ENCODE results near the gene ITGAX.
"Not testable (repeated sequence)": the region's sequence is repeated elsewhere in the genome, so short reads cannot be mapped to it uniquely, and the experiment has no call there.

Gene ITGAX

GRCh38 chr16:31332544-31332943, 22.4 kb upstream of the ITGAX start:
- TF ChIP-seq GATA1 (IDR thresholded peaks at IDR 0.05; ENCODE audit: low read depth, low read length) (no peak), POLR2A (IDR thresholded peaks at IDR 0.05; ENCODE audit: low read length) (no peak)
- no peak for DNase-seq

GRCh38 chr16:31333686-31334649, 21.0 kb upstream of the ITGAX start:
- no peak for TF ChIP-seq GATA1 (IDR thresholded peaks at IDR 0.05; ENCODE audit: low read depth, low read length)
- TF ChIP-seq POLR2A (IDR thresholded peaks at IDR 0.05; ENCODE audit: low read length) = no peak

DNA sequence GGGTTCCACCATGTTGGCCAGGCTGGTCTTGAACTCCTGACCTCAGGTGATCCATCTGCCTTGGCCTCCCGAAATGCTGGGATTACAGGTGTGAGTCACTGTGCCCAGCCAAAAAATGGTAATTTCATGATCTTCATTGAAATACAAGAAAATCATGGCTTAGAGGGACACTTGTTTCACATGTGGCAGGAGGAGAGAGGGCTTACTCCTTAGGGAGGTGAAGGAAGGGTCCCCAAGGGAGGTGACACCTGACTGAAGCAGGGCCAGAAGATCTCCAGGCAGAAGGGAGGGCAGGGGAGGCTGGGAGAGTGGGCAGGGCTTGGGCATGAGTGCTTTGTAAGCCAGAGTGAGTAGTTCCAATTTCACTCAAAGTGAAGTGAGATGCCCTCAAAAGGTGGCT, 20.0 kb upstream of the ITGAX start:
- TF ChIP-seq POLR2A (IDR thresholded peaks at IDR 0.05; ENCODE audit: low read length) (no peak), GATA1 (IDR thresholded peaks at IDR 0.05; ENCODE audit: low read depth, low read length) (no peak)
- DNase-seq = no peak

More at GRCh38 chr16:31333686-31334649, 21.0 kb upstream of the ITGAX start:
- DNase-seq = peak in 1 of 2 experiments; percentile 40

GRCh38 chr16:31335431-31335830, 19.5 kb upstream of the ITGAX start:
- no peak for DNase-seq
- TF ChIP-seq POLR2A (IDR thresholded peaks at IDR 0.05; ENCODE audit: low read length) (no peak), GATA1 (IDR thresholded peaks at IDR 0.05; ENCODE audit: low read depth, low read length) (no peak)

DNA sequence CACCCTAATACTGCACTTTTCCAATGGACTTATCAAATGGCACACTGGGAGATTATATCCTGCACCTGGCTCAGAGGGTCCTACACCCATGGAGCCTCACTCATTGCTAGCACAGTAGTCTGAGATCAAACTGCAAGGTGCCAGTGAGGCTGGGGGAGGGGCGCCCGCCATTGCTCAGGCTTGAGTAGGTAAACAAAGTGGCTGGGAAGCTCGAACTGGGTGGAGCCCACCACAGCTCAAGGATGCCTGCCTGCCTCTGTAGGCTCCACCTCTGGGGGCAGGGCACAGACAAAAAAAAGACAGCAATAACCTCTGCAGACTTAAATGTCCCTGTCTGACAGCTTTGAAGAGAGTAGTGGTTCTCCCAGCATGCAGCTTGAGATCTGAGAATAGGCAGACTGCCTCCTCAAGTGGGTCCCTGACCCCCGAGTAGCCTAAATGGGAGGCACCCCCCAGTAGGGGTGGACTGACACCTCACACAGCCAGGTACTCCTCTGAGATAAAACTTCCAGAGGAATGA, 16.8 kb upstream of the ITGAX start:
- DNase-seq = not testable (repeated sequence)

DNA sequence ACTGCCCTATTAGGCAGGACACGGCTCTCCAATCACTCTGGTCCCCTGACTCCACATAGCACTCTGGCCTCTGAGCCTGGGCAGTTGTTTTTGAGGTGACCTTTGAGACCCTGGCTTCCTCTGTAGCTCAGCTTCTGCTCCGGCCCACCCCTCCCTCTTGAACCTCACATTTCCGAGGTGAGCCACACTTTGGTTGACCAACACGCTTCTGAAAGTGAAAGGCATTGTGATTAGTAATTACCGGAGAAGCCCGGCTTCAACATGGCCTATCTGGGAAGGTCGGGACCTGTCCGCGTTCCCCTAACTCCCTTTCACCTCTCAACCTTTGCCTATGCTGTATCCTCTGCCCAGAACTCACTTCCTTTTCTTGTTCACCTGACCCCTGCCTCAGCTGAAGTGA, 10.3 kb upstream of the ITGAX start:
- no peak for DNase-seq
- TF ChIP-seq POLR2A (IDR thresholded peaks at IDR 0.05; ENCODE audit: low read length) (no peak), GATA1 (IDR thresholded peaks at IDR 0.05; ENCODE audit: low read depth, low read length) (no peak)

GRCh38 chr16:31347445-31347844, 7.5 kb upstream of the ITGAX start:
- TF ChIP-seq POLR2A (IDR thresholded peaks at IDR 0.05; ENCODE audit: low read length) = no peak
- no peak for TF ChIP-seq GATA1 (IDR thresholded peaks at IDR 0.05; ENCODE audit: low read depth, low read length)
- DNase-seq = peak in 1 of 2 experiments; percentile 25

GRCh38 chr16:31348579-31348978, 6.4 kb upstream of the ITGAX start:
- no peak for DNase-seq
- TF ChIP-seq GATA1 (IDR thresholded peaks at IDR 0.05; ENCODE audit: low read depth, low read length) (no peak), POLR2A (IDR thresholded peaks at IDR 0.05; ENCODE audit: low read length) (no peak)

DNA sequence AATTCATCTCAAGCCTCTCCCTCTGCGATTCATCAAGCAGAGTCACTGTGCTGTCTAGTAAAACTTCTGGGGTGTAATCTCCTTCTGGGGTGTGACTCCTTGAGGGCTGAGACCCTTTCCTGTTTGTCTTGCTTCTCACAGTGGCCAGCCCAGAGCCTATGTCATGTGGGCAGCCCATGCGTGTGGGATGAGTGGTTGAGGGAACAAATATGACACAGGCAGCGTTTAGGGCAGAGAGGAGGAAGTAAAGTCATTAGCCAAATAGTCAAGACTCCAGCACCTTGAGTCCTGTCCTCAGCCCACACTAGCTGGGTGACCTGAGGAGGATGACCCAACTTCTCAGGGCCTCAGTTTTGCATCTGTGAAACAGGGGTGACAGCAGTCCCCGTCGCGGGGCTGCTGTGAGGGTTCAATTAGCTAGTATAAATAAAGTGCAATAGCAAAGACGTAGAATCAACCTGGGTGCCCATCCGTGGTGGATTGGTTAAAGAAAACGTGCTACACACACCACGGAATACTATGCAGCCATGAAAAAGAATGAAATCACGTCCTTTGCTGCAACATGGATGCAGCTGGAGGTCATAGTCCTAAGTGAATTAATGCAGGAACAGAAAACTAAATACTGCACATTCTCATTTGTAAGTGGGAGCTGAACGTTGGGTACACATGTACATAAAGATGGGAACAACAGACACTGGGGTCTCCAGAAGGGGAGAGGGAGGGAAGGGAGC, 4.5 kb upstream of the ITGAX start:
- TF ChIP-seq POLR2A (IDR thresholded peaks at IDR 0.05; ENCODE audit: low read length) (no peak), GATA1 (IDR thresholded peaks at IDR 0.05; ENCODE audit: low read depth, low read length) (no peak)
- no peak for DNase-seq

DNA sequence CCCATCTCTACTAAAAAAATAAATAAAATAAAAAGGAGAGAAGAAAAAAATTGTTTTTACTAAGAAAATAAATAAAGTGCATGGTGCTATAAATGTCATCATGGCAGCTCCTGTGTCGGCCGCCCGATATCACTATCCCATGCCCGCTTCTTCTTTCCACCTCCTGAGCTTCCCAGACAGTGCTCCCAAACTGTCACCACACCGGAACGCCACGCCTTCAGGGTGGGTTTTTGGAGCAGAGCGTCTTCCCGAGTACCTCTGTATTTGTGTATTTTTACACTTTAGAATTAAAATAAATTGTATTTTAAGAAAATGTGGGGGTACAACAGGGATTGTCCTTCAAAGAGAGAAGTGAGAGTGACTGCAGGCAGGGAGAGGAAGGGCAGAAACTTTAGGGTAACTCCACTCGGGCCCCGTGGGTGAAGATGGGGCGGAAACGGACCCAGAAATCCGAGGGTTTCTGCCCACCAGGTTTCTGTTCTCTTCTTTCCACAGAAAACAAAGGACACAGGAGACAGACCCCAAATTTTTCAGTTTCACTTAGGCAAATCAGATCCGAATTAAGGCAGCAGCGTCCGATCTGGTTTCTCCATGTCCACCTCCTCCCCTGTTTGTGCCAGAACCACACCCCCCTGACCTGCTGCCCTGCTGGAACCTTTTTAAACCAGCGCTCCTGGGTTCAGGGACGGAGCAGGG, 3.6 kb upstream of the ITGAX start:
- no peak for TF ChIP-seq GATA1 (IDR thresholded peaks at IDR 0.05; ENCODE audit: low read depth, low read length)
- no peak for TF ChIP-seq POLR2A (IDR thresholded peaks at IDR 0.05; ENCODE audit: low read length)
- no peak for DNase-seq

GRCh38 chr16:31351942-31352325, 3.0 kb upstream of the ITGAX start:
- TF ChIP-seq POLR2A (IDR thresholded peaks at IDR 0.05; ENCODE audit: low read length) (no peak), GATA1 (IDR thresholded peaks at IDR 0.05; ENCODE audit: low read depth, low read length) (no peak)
- DNase-seq = no peak

GRCh38 chr16:31352376-31353115, 2.4 kb upstream of the ITGAX start:
- TF ChIP-seq POLR2A (IDR thresholded peaks at IDR 0.05; ENCODE audit: low read length) (no peak), GATA1 (IDR thresholded peaks at IDR 0.05; ENCODE audit: low read depth, low read length) (no peak)
- DNase-seq = no peak

DNA sequence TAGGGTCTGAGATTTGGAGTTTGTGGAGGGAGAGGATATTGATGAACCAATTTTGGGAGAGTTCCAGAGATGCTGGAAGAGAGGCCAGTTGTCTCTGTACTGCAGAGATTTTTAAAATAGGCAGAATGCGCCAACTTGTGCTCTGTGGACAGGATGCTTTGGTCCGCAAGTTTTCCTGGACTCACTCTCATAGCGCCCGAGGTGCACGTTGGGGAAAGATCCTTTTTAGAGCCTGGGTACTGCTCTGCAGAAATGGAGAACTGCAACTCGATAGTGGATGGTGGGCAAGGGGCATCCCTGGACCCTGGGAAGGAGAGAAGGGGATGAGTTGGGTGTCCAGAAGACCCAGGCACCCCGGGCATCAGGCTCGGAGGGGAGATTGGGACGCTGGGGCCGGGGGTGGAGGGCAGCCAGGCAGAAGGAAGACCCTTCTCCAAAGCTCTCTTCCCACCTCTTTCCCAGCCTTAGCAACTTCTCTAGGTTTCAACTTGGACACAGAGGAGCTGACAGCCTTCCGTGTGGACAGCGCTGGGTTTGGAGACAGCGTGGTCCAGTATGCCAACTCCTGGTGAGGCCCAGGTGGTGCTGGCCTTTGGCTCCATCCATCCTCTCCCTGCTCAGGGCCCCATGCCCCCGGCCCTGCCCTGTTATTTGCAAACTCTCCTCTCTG, 590 bp downstream of the ITGAX start:
- DNase-seq = no peak
- TF ChIP-seq POLR2A (IDR thresholded peaks at IDR 0.05; ENCODE audit: low read length) (no peak), GATA1 (IDR thresholded peaks at IDR 0.05; ENCODE audit: low read depth, low read length) (no peak)
